Caco-2 (cell line): Measurements from ENCODE around the gene MCHR1. TPM values are rescaled to one million over a fixed set of nuclear protein-coding genes. Genes with fewer than 3 reads are reported as not detected.

Source experiments
- BruUV-seq: library from RNA; stranded (reverse); fragments of 400-500 nt; replicated peaks from 2 replicates; lab custom pipeline; 2021; lab: Mats Ljungman, UMichigan
- CTCF ChIA-PET: fragments of 300-600 bp; sonication (Branson Sonifier 250); formaldehyde crosslinking; loops from one replicate; lab custom pipeline; 2022; ENCODE audit warnings: antibody characterized with exemption; lab: Charles Lee
- POLR2A ChIA-PET: fragments of 300-600 bp; sonication (Branson Sonifier 250); formaldehyde crosslinking; loops from one replicate; lab custom pipeline; 2022; ENCODE audit warnings: antibody characterized with exemption; lab: Charles Lee
- DNase-seq, 2 experiments: peaks; one replicate each; pipeline versions ENCODE4 v3.0.0 to v3.0.0-alpha.2; 2020 to 2022
- H3K27me3 ChIP-seq: replicated peaks from 2 replicates; pipeline ENCODE4 v1.6.0; 2011; ENCODE audit warnings: low read length; ENCODE audit not compliant: control insufficient read depth, insufficient read depth
- H3K36me3 ChIP-seq: 2 replicates; pipeline ENCODE4 v1.5.1; 2011; ENCODE audit warnings: low read length; ENCODE audit not compliant: control insufficient read depth, insufficient read depth
- H3K4me1 ChIP-seq: fragments of 250-450 bp; sonication (Bioruptor Pico); 2 replicates; pipeline ENCODE4 v1.5.1; 2020; ENCODE audit warnings: mild to moderate bottlenecking
- H3K4me3 ChIP-seq: 2 replicates; pipeline ENCODE4 v1.5.1; 2011; ENCODE audit warnings: low read depth, mild to moderate bottlenecking, control low read depth, low read length
- H3K9me3 ChIP-seq: fragments of 250-450 bp; sonication (Bioruptor Pico); 2 replicates; pipeline ENCODE4 v1.5.1; 2020; ENCODE audit warnings: mild to moderate bottlenecking, moderate library complexity
- H3K27ac Mint-ChIP-seq: one replicate; pipeline ENCODE4 v1.8.0; 2022; ENCODE audit warnings: mixed read lengths; ENCODE audit not compliant: unreplicated experiment
- H3K27me3 Mint-ChIP-seq: one replicate; pipeline ENCODE4 v1.8.0; 2022; ENCODE audit warnings: mixed read lengths; ENCODE audit not compliant: insufficient read depth, unreplicated experiment
- H3K36me3 Mint-ChIP-seq: one replicate; pipeline ENCODE4 v1.8.0; 2022; ENCODE audit warnings: mild to moderate bottlenecking, mixed read lengths; ENCODE audit not compliant: insufficient read depth, unreplicated experiment
- H3K4me1 Mint-ChIP-seq: one replicate; pipeline ENCODE4 v1.8.0; 2022; ENCODE audit warnings: low read depth, mixed read lengths; ENCODE audit not compliant: unreplicated experiment
- H3K4me3 Mint-ChIP-seq: one replicate; pipeline ENCODE4 v1.8.0; 2022; ENCODE audit warnings: mild to moderate bottlenecking, moderate library complexity, mixed read lengths; ENCODE audit not compliant: unreplicated experiment
- H3K9me3 Mint-ChIP-seq: one replicate; pipeline ENCODE4 v1.8.0; 2022; ENCODE audit warnings: mixed read lengths; ENCODE audit not compliant: unreplicated experiment
- CTCF ChIP-seq, 2 experiments: fragments of 200-600 bp in 1 of 2; IDR thresholded peaks; 1 replicate in 1 of 2; 2 replicates in 1 of 2; pipeline versions ENCODE4 v1.5.1 to v1.8.0; 2011 to 2022; ENCODE audit warnings: antibody characterized with exemption in 1 of 2, control low read depth in 1 of 2, inconsistent platforms in 1 of 2, low read depth in 1 of 2, low read length in 1 of 2, mild to moderate bottlenecking in 1 of 2, moderate library complexity in 1 of 2; ENCODE audit not compliant: insufficient read depth in 1 of 2, severe bottlenecking in 1 of 2, unreplicated experiment in 1 of 2
- intact Hi-C: fragments of 100-400 bp; cut with micrococcal nuclease; formaldehyde crosslinking; loops from one replicate; pipeline ENCODE4 v1.10.0; 2022; ENCODE audit not compliant: unreplicated experiment
- total RNA-seq: library from RNA; stranded (reverse); gene quantifications from 2 replicates; pipeline ENCODE4 v1.2.3, GENCODE V29; 2022

The MCHR1 gene
- total RNA-seq, 1 experiment from 2014 or later: not detected

DNA sequence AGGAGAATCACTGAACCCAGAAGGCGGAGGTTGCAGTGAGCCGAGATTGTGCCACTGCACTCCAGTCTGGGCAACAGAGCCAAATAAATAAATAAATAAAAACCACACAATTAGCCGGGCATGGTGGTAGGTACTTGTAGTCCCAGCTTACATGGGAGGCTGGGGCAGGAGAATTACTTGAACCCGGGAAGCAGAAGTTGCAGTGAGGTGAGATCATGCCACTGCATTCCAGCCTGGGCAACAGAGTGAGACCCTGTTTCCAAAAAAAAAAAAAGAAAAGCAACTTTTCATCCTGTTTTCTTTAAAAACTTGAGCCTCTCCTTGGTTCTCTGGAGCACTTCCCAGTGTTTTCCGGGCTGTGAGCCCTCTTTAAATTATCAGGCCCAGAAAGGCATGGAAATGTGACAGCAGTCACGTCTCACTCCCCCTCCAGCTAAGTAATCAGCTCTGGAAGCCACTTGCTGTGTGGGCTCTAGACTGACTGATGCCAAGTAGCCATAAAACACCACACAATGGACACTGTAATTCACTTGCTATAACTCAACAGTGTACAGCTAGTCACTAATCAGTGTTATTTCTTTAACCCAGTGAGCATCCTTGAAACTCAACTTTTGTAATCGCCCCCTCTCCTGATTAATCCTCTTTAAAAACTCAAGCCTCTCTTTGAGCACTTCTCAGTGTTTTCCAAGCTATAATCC lies 13.0 kb upstream of the MCHR1 start:
- Mint-ChIP-seq H3K9me3 (no peaks in the 10 kb centered on the region), H3K4me1 (peaks cover 6% of the 10 kb centered on the region), H3K36me3 (peaks cover 6% of the 10 kb centered on the region), H3K27ac (no peak overlapping the region), H3K27me3 (no peaks in the 10 kb centered on the region), H3K4me3 (no peak overlapping the region)
- H3K27me3 ChIP-seq: no peaks in the 10 kb centered on the region
- no peaks in the 10 kb centered on the region for H3K4me1 ChIP-seq
- no peak overlapping the region for H3K4me3 ChIP-seq
- ChIA-PET POLR2A (interaction anchor here (0.6 kb wide), 1 partner anchor 15 kb away, joined by 3 read pairs; no protein-coding TSS in a partner anchor), CTCF (no interaction called here)
- intact Hi-C loops: no loop called here
- no peak for DNase-seq
- H3K36me3 ChIP-seq: no peaks in the 10 kb centered on the region
- no peak for TF ChIP-seq CTCF (IDR thresholded peaks at IDR 0.05; ENCODE audit: insufficient read depth in 1 of 2, low read depth in 1 of 2, low read length in 1 of 2, severe bottlenecking in 1 of 2, unreplicated experiment in 1 of 2)
- no TSS peak for BruUV-seq
- H3K9me3 ChIP-seq: no peaks in the 10 kb centered on the region

DNA sequence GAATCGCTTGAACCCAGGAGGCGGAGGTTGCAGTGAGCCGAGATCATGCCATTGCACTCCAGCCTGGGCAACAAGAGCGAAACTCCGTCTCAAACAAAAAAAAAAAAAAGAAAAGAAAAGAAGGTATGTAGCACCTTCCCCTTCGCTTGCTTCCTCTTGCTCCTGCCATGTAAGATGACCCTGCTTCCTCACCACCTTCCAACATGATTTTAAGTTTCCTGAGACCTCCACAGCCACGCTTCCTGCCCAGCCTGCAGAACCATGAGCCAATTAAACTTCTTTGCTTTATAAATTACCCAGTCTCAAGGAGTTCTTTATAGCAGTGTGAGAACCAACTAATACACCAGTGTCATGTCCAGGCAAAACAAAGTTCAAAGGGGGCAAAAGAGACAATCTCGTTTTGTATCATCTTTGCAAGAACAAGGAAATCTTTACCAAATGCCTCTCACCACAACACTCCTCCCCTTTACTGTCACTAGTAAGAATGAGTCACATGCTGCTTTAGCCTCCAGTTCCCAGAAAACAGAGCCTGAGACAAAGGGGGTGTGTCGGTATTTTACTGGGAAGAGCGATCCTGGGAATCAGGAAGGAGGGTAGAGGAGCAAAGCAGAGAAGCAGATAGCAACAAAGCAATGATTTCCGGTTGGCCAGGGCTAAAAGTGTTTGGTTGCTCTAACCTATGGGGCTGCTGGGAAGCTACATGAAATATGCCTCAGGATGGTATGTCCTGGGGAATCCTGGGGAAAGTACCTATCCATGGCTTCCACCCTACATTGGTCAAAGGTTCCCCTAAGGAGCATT lies 10.5 kb upstream of the MCHR1 start:
- CTCF ChIA-PET: interaction anchor here (1.2 kb wide), 1 partner anchor 14 kb away, joined by 3 read pairs; no protein-coding TSS in a partner anchor
- no peak for DNase-seq
- no TSS peak for BruUV-seq
- no peak overlapping the region for H3K27ac Mint-ChIP-seq
- TF ChIP-seq CTCF (IDR thresholded peaks at IDR 0.05; ENCODE audit: insufficient read depth in 1 of 2, low read depth in 1 of 2, low read length in 1 of 2, severe bottlenecking in 1 of 2, unreplicated experiment in 1 of 2): no peak
- H3K36me3 Mint-ChIP-seq: peaks cover 6% of the 10 kb centered on the region
- H3K4me3 Mint-ChIP-seq: no peak overlapping the region
- no peaks in the 10 kb centered on the region for H3K27me3 Mint-ChIP-seq
- H3K9me3 Mint-ChIP-seq: no peaks in the 10 kb centered on the region
- Histone ChIP-seq H3K4me1 (no peaks in the 10 kb centered on the region), H3K4me3 (no peak overlapping the region), H3K36me3 (no peaks in the 10 kb centered on the region), H3K27me3 (no peaks in the 10 kb centered on the region), H3K9me3 (no peaks in the 10 kb centered on the region)
- POLR2A ChIA-PET: no interaction called here
- H3K4me1 Mint-ChIP-seq: peaks cover 6% of the 10 kb centered on the region
- intact Hi-C loops: no loop called here

DNA sequence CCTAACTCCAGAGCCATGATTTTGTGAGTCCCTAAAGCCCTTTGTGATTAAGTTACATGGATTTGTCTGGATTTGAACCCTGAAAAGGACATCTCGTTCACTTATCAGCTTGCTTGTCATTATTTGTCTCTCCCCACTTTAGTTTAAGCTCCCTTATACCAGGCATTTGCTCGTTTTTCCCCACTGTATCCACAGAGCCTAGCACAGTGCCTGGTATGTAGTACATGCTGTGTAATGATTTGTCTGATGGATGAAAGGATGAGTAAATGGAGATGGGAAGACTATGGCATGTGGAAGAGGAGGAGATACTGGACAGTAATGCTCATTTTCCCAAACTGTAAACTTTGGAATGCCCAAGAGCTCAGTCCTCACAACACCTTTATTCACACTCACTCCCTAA lies 9.2 kb upstream of the MCHR1 start:
- Histone ChIP-seq H3K4me1 (no peaks in the 10 kb centered on the region), H3K27me3 (no peaks in the 10 kb centered on the region), H3K4me3 (no peak overlapping the region), H3K9me3 (no peaks in the 10 kb centered on the region), H3K36me3 (no peaks in the 10 kb centered on the region)
- intact Hi-C loops: no loop called here
- Mint-ChIP-seq H3K36me3 (peaks cover 6% of the 10 kb centered on the region), H3K9me3 (no peaks in the 10 kb centered on the region), H3K4me3 (no peak overlapping the region), H3K27ac (no peak overlapping the region), H3K27me3 (no peaks in the 10 kb centered on the region), H3K4me1 (peaks cover 6% of the 10 kb centered on the region)
- DNase-seq: no peak
- CTCF ChIA-PET: no interaction called here
- POLR2A ChIA-PET: interaction anchor here (1.1 kb wide), 1 partner anchor 18 kb away, joined by 4 read pairs; no protein-coding TSS in a partner anchor
- no peak for TF ChIP-seq CTCF (IDR thresholded peaks at IDR 0.05; ENCODE audit: insufficient read depth in 1 of 2, low read depth in 1 of 2, low read length in 1 of 2, severe bottlenecking in 1 of 2, unreplicated experiment in 1 of 2)
- no TSS peak for BruUV-seq
